GM20000 (cell line): ENCODE data around the gene COL20A1.
"Not testable (repeated sequence)": the region's sequence is repeated elsewhere in the genome, so short reads cannot be mapped to it uniquely, and the experiment has no call there.

Source experiments
- DNase-seq: peaks from one replicate; pipeline ENCODE4 v3.0.0; 2012; ENCODE audit warnings: low spot score
- TF ChIP-seq, protein P1 (sequence below): IDR thresholded peaks from 2 replicates; pipeline ENCODE4 v1.5.1; 2012; ENCODE audit warnings: mild to moderate bottlenecking, control low read depth; ENCODE audit errors: extremely low read depth, missing control alignments

The COL20A1 gene

GRCh38 chr20:63297796-63298572 lies 5.0 kb downstream of the COL20A1 start:
- DNase-seq: no peak
- TF ChIP-seq, protein P1, sequence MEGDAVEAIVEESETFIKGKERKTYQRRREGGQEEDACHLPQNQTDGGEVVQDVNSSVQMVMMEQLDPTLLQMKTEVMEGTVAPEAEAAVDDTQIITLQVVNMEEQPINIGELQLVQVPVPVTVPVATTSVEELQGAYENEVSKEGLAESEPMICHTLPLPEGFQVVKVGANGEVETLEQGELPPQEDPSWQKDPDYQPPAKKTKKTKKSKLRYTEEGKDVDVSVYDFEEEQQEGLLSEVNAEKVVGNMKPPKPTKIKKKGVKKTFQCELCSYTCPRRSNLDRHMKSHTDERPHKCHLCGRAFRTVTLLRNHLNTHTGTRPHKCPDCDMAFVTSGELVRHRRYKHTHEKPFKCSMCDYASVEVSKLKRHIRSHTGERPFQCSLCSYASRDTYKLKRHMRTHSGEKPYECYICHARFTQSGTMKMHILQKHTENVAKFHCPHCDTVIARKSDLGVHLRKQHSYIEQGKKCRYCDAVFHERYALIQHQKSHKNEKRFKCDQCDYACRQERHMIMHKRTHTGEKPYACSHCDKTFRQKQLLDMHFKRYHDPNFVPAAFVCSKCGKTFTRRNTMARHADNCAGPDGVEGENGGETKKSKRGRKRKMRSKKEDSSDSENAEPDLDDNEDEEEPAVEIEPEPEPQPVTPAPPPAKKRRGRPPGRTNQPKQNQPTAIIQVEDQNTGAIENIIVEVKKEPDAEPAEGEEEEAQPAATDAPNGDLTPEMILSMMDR: no peak

GRCh38 chr20:63298731-63299312 lies 5.8 kb downstream of the COL20A1 start:
- TF ChIP-seq, protein P1: no peak
- DNase-seq: no peak

- TF ChIP-seq, protein P1: no peak
- DNase-seq: no peak
Measured at GRCh38 chr20:63301671-63302070, 8.7 kb downstream of the COL20A1 start.

GRCh38 chr20:63303095-63303666 lies 10.2 kb downstream of the COL20A1 start:
- DNase-seq: no peak
- TF ChIP-seq, protein P1: no peak

- TF ChIP-seq, protein P1: no peak
Measured at GRCh38 chr20:63305393-63305792, 12.4 kb downstream of the COL20A1 start.

GRCh38 chr20:63305933-63306672 lies 13.1 kb downstream of the COL20A1 start:
- not testable (repeated sequence) for DNase-seq

More at GRCh38 chr20:63305393-63305792, 12.4 kb downstream of the COL20A1 start:
- DNase-seq: no peak

DNA sequence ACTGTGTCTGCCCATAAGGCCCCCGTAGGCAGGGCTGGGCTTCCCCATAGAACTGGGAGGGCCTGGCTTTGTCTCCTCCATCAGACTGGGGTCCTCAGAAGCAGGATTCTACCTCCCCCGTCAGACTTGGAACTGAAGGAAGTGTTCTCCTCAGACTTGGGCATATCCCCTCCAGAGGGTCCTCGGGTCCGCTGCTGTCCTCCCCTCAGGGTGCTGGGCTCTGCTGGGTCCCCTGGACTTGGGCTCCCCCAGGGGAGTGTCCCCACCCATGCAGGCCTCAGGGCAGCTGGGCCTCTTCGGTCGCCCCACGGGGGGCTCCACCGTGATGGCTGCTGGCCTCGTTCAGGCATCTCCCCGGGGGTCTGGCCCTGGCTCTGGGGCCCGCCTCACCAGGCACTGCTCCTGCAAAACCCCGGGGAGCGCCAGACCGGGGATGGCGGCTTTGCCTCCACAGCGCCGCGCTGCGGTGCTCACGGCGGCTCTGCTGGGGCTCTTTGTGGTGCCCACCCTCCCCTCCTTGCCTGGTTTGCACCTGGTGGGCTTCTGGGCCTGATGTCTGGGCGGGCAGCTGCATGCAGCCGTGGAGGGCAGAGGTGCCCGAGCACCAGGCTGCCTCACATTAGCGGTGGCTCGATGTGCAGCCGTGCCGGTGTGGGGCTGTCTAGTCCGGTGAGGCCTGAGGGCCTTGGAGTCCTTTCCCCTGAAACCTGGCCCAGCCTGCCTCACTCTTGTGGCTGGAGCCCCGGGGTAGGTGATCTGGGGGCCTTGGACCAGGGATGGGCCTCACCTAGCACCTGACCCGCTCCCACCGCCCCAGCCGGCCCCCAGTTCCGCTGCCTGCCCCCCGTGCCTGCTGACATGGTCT lies 13.9 kb downstream of the COL20A1 start:
- no peak for DNase-seq
- TF ChIP-seq, protein P1: no peak
